LoVo (cell line): Measurements from ENCODE around the gene LTBP1.

Experiments used
- DNase-seq: peaks from one replicate; pipeline ENCODE4 v3.0.0-alpha.2; 2016; ENCODE audit warnings: low spot score

LTBP1 gene

GRCh38 chr2:33077311-33077710 lies 130.6 kb downstream of the LTBP1 start:
- DNase-seq: no peak

- no peak for DNase-seq
Observed at GRCh38 chr2:33077844-33078243, 131.1 kb downstream of the LTBP1 start.

GRCh38 chr2:33081691-33082090 lies 134.9 kb downstream of the LTBP1 start:
- DNase-seq: no peak

- DNase-seq: no peak
Observed at GRCh38 chr2:33083699-33084387, 137.1 kb downstream of the LTBP1 start.

- DNase-seq: no peak
Observed at GRCh38 chr2:33084433-33084832, 137.7 kb downstream of the LTBP1 start.

- no peak for DNase-seq
Observed at GRCh38 chr2:33085646-33086045, 138.9 kb downstream of the LTBP1 start.

- DNase-seq: peak; percentile 14
Observed at GRCh38 chr2:33086400-33087015, 139.8 kb downstream of the LTBP1 start.

GRCh38 chr2:33090553-33091134 lies 143.9 kb downstream of the LTBP1 start:
- DNase-seq: no peak

GRCh38 chr2:33091541-33092123 lies 144.9 kb downstream of the LTBP1 start:
- no peak for DNase-seq

- DNase-seq: no peak
Observed at GRCh38 chr2:33093283-33093993, 146.7 kb downstream of the LTBP1 start.

GRCh38 chr2:33094303-33094702 lies 147.6 kb downstream of the LTBP1 start:
- DNase-seq: no peak

GRCh38 chr2:33099989-33100388 lies 153.2 kb downstream of the LTBP1 start:
- no peak for DNase-seq

GRCh38 chr2:33100921-33101320 lies 154.2 kb downstream of the LTBP1 start:
- DNase-seq: no peak

- no peak for DNase-seq
Observed at GRCh38 chr2:33104052-33104623, 157.4 kb downstream of the LTBP1 start.

GRCh38 chr2:33104726-33105125 lies 158.0 kb downstream of the LTBP1 start:
- DNase-seq: no peak

- no peak for DNase-seq
Observed at GRCh38 chr2:33106115-33106514, 159.4 kb downstream of the LTBP1 start.

- no peak for DNase-seq
Observed at GRCh38 chr2:33107690-33108482, 161.1 kb downstream of the LTBP1 start.

GRCh38 chr2:33108483-33109443 lies 162.0 kb downstream of the LTBP1 start:
- DNase-seq: no peak

- DNase-seq: no peak
Observed at GRCh38 chr2:33110461-33110860, 163.7 kb downstream of the LTBP1 start.

- DNase-seq: no peak
Observed at GRCh38 chr2:33111002-33111446, 164.3 kb downstream of the LTBP1 start.
